K562 (cell line): ENCODE data around the gene RAB7A. TPM values are rescaled to one million over a fixed set of nuclear protein-coding genes. Genes with fewer than 3 reads are reported as not detected.
"Not testable (repeated sequence)": the region's sequence is repeated elsewhere in the genome, so short reads cannot be mapped to it uniquely, and the experiment has no call there.

ENCODE experiments used
- ATAC-seq: fragments of 200-7000 bp; cut with Tn5 transposase; 3 replicates; pipeline ENCODE4 v1.9.1; 2020; ENCODE audit warnings: moderate library complexity
- BruUV-seq: library from RNA; stranded (reverse); fragments of 400-500 nt; replicated peaks from 2 replicates; lab custom pipeline; 2021; lab: Mats Ljungman, UMichigan
- CTCF ChIA-PET: fragments of 300-600 bp; formaldehyde crosslinking; extraction: SDS; loops from one replicate; lab custom pipeline; 2021; ENCODE audit warnings: low intra/inter-chr PET ratio; lab: Yijun Ruan, JAX
- POLR2A ChIA-PET: fragments of 300-600, 350-650 bp; sonication (Branson Sonifier 250); formaldehyde crosslinking; extraction: SDS; loops from one replicate; lab custom pipeline; 2021; ENCODE audit warnings: antibody characterized with exemption, inconsistent platforms; lab: Yijun Ruan, JAX
- DNase-seq, 4 experiments: peaks; one replicate each; pipeline versions ENCODE4 v3.0.0 to v3.0.0-alpha.2; 2011 to 2018; ENCODE audit warnings: low spot score in 3 of 4, mixed read lengths in 3 of 4; ENCODE audit errors: extremely low read depth in 1 of 4
- FAIRE-seq: peaks from 2 replicates; lab custom pipeline; 2011; peaks lifted over from hg19 to GRCh38; lab: Jason Lieb, UNC
- H2AFZ ChIP-seq: 2 replicates; pipeline ENCODE4 v1.6.0; 2011; ENCODE audit warnings: low read depth, low read length, control low read depth, inconsistent platforms
- H3K27ac ChIP-seq: fragments of 200-600 bp; 3 replicates; pipeline ENCODE4 v1.8.0; 2011; ENCODE audit warnings: low read depth, mild to moderate bottlenecking, control low read depth, inconsistent platforms, low read length, moderate library complexity, mixed read lengths; ENCODE audit errors: extremely low read depth
- H3K27me3 ChIP-seq, 2 experiments: fragments of 300-600 bp in 1 of 2; 2 replicates in 1 of 2; 3 replicates in 1 of 2; pipeline versions ENCODE4 v1.6.0 to v1.8.0; 2011; ENCODE audit warnings: inconsistent platforms in 2 of 2, low read length in 2 of 2, mild to moderate bottlenecking in 1 of 2, mixed read lengths in 1 of 2, moderate library complexity in 1 of 2; ENCODE audit not compliant: control insufficient read depth in 2 of 2, insufficient read depth in 2 of 2
- H3K36me3 ChIP-seq: fragments of 300-600 bp; 3 replicates; pipeline ENCODE4 v1.8.0; 2011; ENCODE audit warnings: mild to moderate bottlenecking, low read length, inconsistent platforms; ENCODE audit not compliant: control insufficient read depth, insufficient read depth
- H3K4me1 ChIP-seq, 2 experiments: fragments of 200-600 bp in 1 of 2; replicated peaks in 1 of 2; 2 replicates in 1 of 2; 3 replicates in 1 of 2; pipeline versions ENCODE4 v1.5.1 to v1.8.0; 2011; ENCODE audit warnings: inconsistent platforms in 2 of 2, low read length in 2 of 2, mild to moderate bottlenecking in 1 of 2, mixed read lengths in 1 of 2, moderate library complexity in 1 of 2; ENCODE audit not compliant: control insufficient read depth in 2 of 2, insufficient read depth in 2 of 2
- H3K4me2 ChIP-seq: 2 replicates; pipeline ENCODE4 v1.6.1; 2011; ENCODE audit warnings: low read length, control low read depth, inconsistent platforms, mixed read lengths; ENCODE audit not compliant: insufficient read depth
- H3K4me3 ChIP-seq: fragments of 200-600 bp; sonication (generic), shearing (Covaris generic); 2 replicates; pipeline ENCODE4 v1.5.1; 2016; ENCODE audit warnings: control low read depth, inconsistent platforms
- H3K79me2 ChIP-seq: fragments of 200-600 bp; 3 replicates; pipeline ENCODE4 v1.8.0; 2011; ENCODE audit warnings: low read length, inconsistent platforms; ENCODE audit not compliant: control insufficient read depth, insufficient read depth
- H3K9ac ChIP-seq, 2 experiments: 2 replicates each; pipeline versions ENCODE4 v1.6.0 to v1.6.1; 2011; ENCODE audit warnings: low read depth in 2 of 2, low read length in 2 of 2, control low read depth in 1 of 2, inconsistent platforms in 1 of 2, mild to moderate bottlenecking in 1 of 2, mixed read lengths in 1 of 2; ENCODE audit not compliant: insufficient read depth in 1 of 2
- H3K9me1 ChIP-seq: one replicate; pipeline ENCODE4 v1.6.0; 2011; ENCODE audit warnings: inconsistent platforms, mild to moderate bottlenecking, low read length, moderate library complexity; ENCODE audit not compliant: control insufficient read depth, insufficient read depth
- H3K9me3 ChIP-seq: replicated peaks from 2 replicates; pipeline ENCODE4 v1.5.1; 2011; ENCODE audit warnings: low read depth, low read length, inconsistent platforms; ENCODE audit not compliant: control insufficient read depth, insufficient read depth
- H4K20me1 ChIP-seq: replicated peaks from 2 replicates; pipeline ENCODE4 v1.6.1; 2011; ENCODE audit warnings: low read length, inconsistent platforms, mixed read lengths; ENCODE audit not compliant: control insufficient read depth, insufficient read depth
- CBFA2T3 ChIP-seq: fragments of 450-650 bp; IDR thresholded peaks from 2 replicates; pipeline ENCODE4 v1.6.1; 2017
- EGR1 ChIP-seq: fragments of 450-650 bp; conservative IDR thresholded peaks from 2 replicates; pipeline ENCODE4 v1.6.1; 2017; ENCODE audit warnings: mild to moderate bottlenecking
- KDM1A ChIP-seq, 2 experiments: fragments of 450-650 bp; IDR thresholded peaks; 2 replicates each; pipeline ENCODE4 v1.6.1; 2016; ENCODE audit warnings: mild to moderate bottlenecking in 2 of 2
- RCOR1 ChIP-seq, 2 experiments: IDR thresholded peaks; 2 replicates each; pipeline ENCODE4 v1.6.1; 2012; ENCODE audit warnings: low read depth in 2 of 2, low read length in 2 of 2, borderline replicate concordance in 1 of 2, improper control_type of control experiment in 1 of 2
- SPI1 ChIP-seq: IDR thresholded peaks from 2 replicates; pipeline ENCODE4 v1.6.1; 2011; ENCODE audit warnings: low read depth, low read length, control low read depth, borderline replicate concordance
- ZNF143 ChIP-seq: sonication (generic); formaldehyde crosslinking; IDR thresholded peaks from 2 replicates; pipeline ENCODE4 v1.9.0; 2022; ENCODE audit warnings: mild to moderate bottlenecking, missing genetic modification reagents
- WGBS: fragments of 100-300 bp; shearing (Covaris generic); methylation state at CpG from one replicate; pipeline ENCODE4 v1.1.6; 2016; ENCODE audit warnings: low coverage, mixed read lengths; ENCODE audit not compliant: insufficient coverage; ENCODE audit errors: missing lambda C conversion rate; 5-methylcytosine and 5-hydroxymethylcytosine counted together
- in situ Hi-C: fragments of 300-500 bp; cut with MboI; formaldehyde crosslinking; loops from 4 replicates; pipeline ENCODE4 v1.15.0; 2018; ENCODE audit warnings: inconsistent platforms, mixed read lengths
- intact Hi-C: fragments of 100-400 bp; cut with micrococcal nuclease; formaldehyde crosslinking; loops from 2 replicates; pipeline ENCODE4 v1.14.2; 2022
- polyA plus RNA-seq, 8 experiments: library from polyadenylated mRNA; depleted of rRNA in 4 of 8; stranded (reverse) in 5 of 8; unstranded in 3 of 8; fragments of >200 nt; fragmentation: Nextera tagmentation in 2 of 8; fragmentation: Illumina TruSeq in 1 of 8; extraction: Ambion mirVana in 2 of 8; extraction: Trizol in 1 of 8; gene quantifications; 2 replicates each; pipeline versions ENCODE4 v1.2.1 to v1.2.3, GENCODE V29; 2011 to 2014; ENCODE audit warnings: inconsistent platforms in 1 of 8, missing spikeins in 1 of 8
- total RNA-seq, 7 experiments: library from RNA; depleted of rRNA in 6 of 7; stranded (reverse); fragments of >200 nt in 6 of 7; fragmentation: Illumina TruSeq in 2 of 7; extraction: Trizol in 2 of 7; gene quantifications; 2 replicates each; pipeline versions ENCODE4 v1.2.1 to v1.2.3, GENCODE V29; 2011 to 2021; ENCODE audit warnings: low replicate concordance in 1 of 7

The RAB7A gene
- total and polyA plus RNA-seq, 9 of the 15 experiments (the other 6 are each of a cell fraction or from before 2014, with no cell fraction given), result 30.9 to 204 (median 72.8) TPM

- TF ChIP-seq ZNF143, result no peak
Measured at GRCh38 chr3:128714887-128715491, 11.0 kb upstream of the RAB7A start (continued).

GRCh38 chr3:128718892-128719291, 7.1 kb upstream of the RAB7A start:
- BruUV-seq, in situ Hi-C loops, DNase-seq, H3K79me2 ChIP-seq, H2AFZ ChIP-seq, H4K20me1 ChIP-seq, ATAC-seq, intact Hi-C loops, H3K9me1 ChIP-seq, FAIRE-seq, POLR2A ChIA-PET, H3K27me3 ChIP-seq, H3K27ac ChIP-seq, H3K4me2 ChIP-seq, H3K36me3 ChIP-seq, CTCF ChIA-PET, H3K4me3 ChIP-seq, H3K9me3 ChIP-seq, H3K9ac ChIP-seq: not testable (repeated sequence)
- TF ChIP-seq EGR1, result peak; percentile 15; the same call in 1 of the 2 replicates
- peak in 1 of 2 experiments; percentile 24; a peak in 1 of 4 replicates for TF ChIP-seq RCOR1 (IDR thresholded peaks at IDR 0.05; ENCODE audit: borderline replicate concordance in 1 of 2, low read depth in 2 of 2, low read length in 2 of 2)
- peak; percentile 58 to 68 for TF ChIP-seq KDM1A (IDR thresholded peaks at IDR 0.05)
- peak; percentile 30; the same call in 1 of the 2 replicates for TF ChIP-seq SPI1
- peak; percentile 42 for TF ChIP-seq CBFA2T3
- peaks cover 7 to 10% of the 10 kb centered on the region in 2 experiments; a peak in 3 of 5 replicates for H3K4me1 ChIP-seq
- WGBS, result 7% methylated on average over 6 of the region's 7 CpGs
